ENCODE measurements around the gene ADGRL3.

The ADGRL3 gene

DNA sequence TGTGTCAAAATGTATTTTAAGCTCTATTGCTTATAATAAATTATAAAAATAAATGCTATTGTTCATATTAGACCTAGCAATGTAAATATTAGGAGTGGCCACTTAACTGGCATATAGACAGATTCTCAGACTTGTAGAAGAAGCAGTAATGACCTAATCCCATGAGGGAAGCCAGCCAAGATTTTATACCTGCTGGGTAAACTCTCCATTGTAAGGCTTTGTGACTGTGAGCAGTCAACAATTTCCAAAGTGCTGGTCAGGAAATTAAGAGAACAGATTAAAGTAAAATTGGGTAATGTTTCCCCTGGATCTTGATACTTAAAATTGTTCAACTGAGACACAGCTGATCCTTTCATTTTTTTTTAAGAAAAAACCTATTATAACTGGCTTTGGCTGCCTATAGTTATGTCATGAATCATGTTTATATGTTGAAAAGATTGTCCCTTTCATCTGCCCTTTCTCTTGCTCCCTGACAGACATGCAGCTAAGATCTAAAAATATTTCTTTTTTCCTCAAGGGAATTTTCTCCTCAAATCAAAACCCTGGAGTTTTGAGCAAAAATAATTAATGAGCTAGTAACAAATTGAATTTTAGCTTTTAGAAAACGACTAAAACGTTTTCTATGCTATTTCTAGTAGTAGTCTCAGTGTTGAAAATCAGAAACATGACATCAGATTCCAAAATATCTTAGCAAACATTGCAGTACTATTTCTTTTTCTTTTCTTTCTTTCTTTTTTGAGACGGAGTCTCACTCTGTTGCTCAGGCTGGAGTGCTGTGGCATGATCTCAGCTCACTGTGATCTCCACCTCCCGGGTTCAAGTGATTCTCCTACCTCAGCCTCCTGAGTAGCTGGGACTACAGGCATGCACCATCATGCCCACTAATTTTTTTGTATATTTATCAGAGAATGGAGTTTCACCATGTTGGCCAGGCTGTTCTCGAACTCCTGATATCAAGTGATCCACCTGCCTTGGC, 77.9 kb downstream of the ADGRL3 start:
- Histone ChIP-seq H4K20me1 (ENCODE audit: insufficient read depth, low read length) (no peaks in the 10 kb centered on the region), H3K4me2 (ENCODE audit: insufficient read depth, low read length) (no peak overlapping the region), H3K27me3 (ENCODE audit: insufficient read depth, low read length, poor library complexity) (no peaks in the 10 kb centered on the region), H3K79me2 (ENCODE audit: insufficient read depth, low read length) (no peaks in the 10 kb centered on the region), H3K4me3 (ENCODE audit: low read depth in 1 of 2, low read length in 2 of 2) (no peak overlapping the region), H3K4me1 (ENCODE audit: insufficient read depth, low read length) (no peaks in the 10 kb centered on the region), H3K9me3 (ENCODE audit: insufficient read depth, low read length, severe bottlenecking) (no peaks in the 10 kb centered on the region), H3K36me3 (ENCODE audit: insufficient read depth, low read length) (no peaks in the 10 kb centered on the region), H2AFZ (ENCODE audit: low read depth, low read length) (no peak overlapping the region), H3K27ac (ENCODE audit: low read length) (no peak overlapping the region), H3K9ac (ENCODE audit: low read depth, low read length) (no peak overlapping the region)
- ATAC-seq (ENCODE audit: insufficient read depth, low read depth) (no peak), DNase-seq (no peak)
- TF ChIP-seq, protein P1, sequence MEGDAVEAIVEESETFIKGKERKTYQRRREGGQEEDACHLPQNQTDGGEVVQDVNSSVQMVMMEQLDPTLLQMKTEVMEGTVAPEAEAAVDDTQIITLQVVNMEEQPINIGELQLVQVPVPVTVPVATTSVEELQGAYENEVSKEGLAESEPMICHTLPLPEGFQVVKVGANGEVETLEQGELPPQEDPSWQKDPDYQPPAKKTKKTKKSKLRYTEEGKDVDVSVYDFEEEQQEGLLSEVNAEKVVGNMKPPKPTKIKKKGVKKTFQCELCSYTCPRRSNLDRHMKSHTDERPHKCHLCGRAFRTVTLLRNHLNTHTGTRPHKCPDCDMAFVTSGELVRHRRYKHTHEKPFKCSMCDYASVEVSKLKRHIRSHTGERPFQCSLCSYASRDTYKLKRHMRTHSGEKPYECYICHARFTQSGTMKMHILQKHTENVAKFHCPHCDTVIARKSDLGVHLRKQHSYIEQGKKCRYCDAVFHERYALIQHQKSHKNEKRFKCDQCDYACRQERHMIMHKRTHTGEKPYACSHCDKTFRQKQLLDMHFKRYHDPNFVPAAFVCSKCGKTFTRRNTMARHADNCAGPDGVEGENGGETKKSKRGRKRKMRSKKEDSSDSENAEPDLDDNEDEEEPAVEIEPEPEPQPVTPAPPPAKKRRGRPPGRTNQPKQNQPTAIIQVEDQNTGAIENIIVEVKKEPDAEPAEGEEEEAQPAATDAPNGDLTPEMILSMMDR (IDR thresholded peaks at IDR 0.05; ENCODE audit: borderline replicate concordance, extremely low read depth, low read length, poor library complexity, severe bottlenecking), result no peak
- no peak for TF ChIP-seq EZH2 (IDR thresholded peaks at IDR 0.05; ENCODE audit: borderline replicate concordance, low read depth, low read length, severe bottlenecking)

DNA sequence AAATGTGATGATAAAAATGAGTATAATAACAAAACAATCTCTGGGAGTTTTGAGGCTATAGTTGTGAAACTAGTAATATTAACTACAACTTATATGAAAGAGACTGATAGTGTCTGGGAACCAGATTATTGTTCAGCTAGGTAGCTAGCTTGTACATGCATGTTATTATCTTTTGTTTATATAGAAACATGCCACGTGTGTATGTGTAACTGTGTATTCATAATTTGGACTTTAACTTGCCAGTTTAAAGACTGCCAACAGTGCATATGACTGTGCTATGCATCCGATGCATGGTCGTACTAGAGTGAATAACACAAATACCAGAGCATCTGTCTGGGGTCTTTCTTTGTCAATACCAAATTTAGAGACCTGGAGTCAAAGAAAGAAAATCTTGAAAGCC, 92.2 kb downstream of the ADGRL3 start:
- Histone ChIP-seq H3K9me3 (ENCODE audit: insufficient read depth, low read length, severe bottlenecking) (no peaks in the 10 kb centered on the region), H3K27me3 (ENCODE audit: insufficient read depth, low read length, poor library complexity) (no peaks in the 10 kb centered on the region), H3K4me3 (ENCODE audit: low read depth in 1 of 2, low read length in 2 of 2) (no peak overlapping the region), H2AFZ (ENCODE audit: low read depth, low read length) (no peak overlapping the region), H3K4me2 (ENCODE audit: insufficient read depth, low read length) (no peak overlapping the region), H3K36me3 (ENCODE audit: insufficient read depth, low read length) (no peaks in the 10 kb centered on the region), H3K27ac (ENCODE audit: low read length) (no peak overlapping the region), H3K4me1 (ENCODE audit: insufficient read depth, low read length) (no peaks in the 10 kb centered on the region), H3K9ac (ENCODE audit: low read depth, low read length) (no peak overlapping the region), H4K20me1 (ENCODE audit: insufficient read depth, low read length) (no peaks in the 10 kb centered on the region), H3K79me2 (ENCODE audit: insufficient read depth, low read length) (no peaks in the 10 kb centered on the region)
- TF ChIP-seq, protein P1 (IDR thresholded peaks at IDR 0.05; ENCODE audit: borderline replicate concordance, extremely low read depth, low read length, poor library complexity, severe bottlenecking), result no peak
- TF ChIP-seq EZH2 (IDR thresholded peaks at IDR 0.05; ENCODE audit: borderline replicate concordance, low read depth, low read length, severe bottlenecking), result no peak
- ATAC-seq (ENCODE audit: insufficient read depth, low read depth) (no peak), DNase-seq (no peak)

DNA sequence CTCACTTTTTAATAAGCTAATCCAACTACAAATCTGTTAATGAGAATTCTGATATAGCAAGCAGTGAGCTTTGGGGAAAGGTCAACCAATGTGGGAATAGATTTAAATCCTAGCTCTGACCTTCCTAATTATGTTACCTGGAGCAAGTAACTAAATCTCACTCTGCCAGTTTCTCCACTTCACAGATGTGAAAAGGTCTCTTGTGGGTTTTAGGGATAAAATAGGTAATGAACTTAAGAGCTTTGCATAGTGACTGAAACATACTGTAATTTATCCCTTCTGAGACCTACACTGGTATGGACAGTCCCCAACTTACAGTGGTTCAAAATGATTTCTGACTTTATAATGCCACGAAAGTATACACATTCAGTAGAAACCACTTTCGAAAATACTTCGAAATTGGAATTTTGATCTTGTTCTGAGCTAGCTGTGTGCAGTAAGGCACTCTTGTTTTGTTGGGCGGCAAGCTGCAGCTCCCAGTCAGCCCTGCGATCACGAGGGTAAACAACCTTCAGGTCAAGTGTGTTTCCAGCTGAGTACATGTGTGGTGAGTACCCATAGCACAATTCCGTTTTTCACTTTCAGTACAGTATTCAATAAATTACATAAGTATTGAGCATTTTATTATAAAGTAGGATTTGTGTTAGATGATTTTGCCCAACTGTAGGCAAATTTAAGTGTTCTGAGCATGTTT, 93.7 kb downstream of the ADGRL3 start:
- TF ChIP-seq, protein P1 (IDR thresholded peaks at IDR 0.05; ENCODE audit: borderline replicate concordance, extremely low read depth, low read length, poor library complexity, severe bottlenecking), result no peak
- TF ChIP-seq EZH2 (IDR thresholded peaks at IDR 0.05; ENCODE audit: borderline replicate concordance, low read depth, low read length, severe bottlenecking), result no peak
- Histone ChIP-seq H4K20me1 (ENCODE audit: insufficient read depth, low read length) (no peaks in the 10 kb centered on the region), H3K27me3 (ENCODE audit: insufficient read depth, low read length, poor library complexity) (no peaks in the 10 kb centered on the region), H3K9me3 (ENCODE audit: insufficient read depth, low read length, severe bottlenecking) (no peaks in the 10 kb centered on the region), H3K4me3 (ENCODE audit: low read depth in 1 of 2, low read length in 2 of 2) (no peak overlapping the region), H3K79me2 (ENCODE audit: insufficient read depth, low read length) (no peaks in the 10 kb centered on the region), H3K9ac (ENCODE audit: low read depth, low read length) (no peak overlapping the region), H3K4me2 (ENCODE audit: insufficient read depth, low read length) (no peak overlapping the region), H3K4me1 (ENCODE audit: insufficient read depth, low read length) (no peaks in the 10 kb centered on the region), H2AFZ (ENCODE audit: low read depth, low read length) (no peak overlapping the region), H3K27ac (ENCODE audit: low read length) (no peak overlapping the region), H3K36me3 (ENCODE audit: insufficient read depth, low read length) (no peaks in the 10 kb centered on the region)
- DNase-seq (no peak), ATAC-seq (ENCODE audit: insufficient read depth, low read depth) (no peak)
